Measurements from ENCODE around the gene BCAN. TPM values are rescaled to one million over a fixed set of nuclear protein-coding genes. Genes with fewer than 3 reads are reported as not detected.
A peak's percentile ranks its signal among the peaks of the same experiment; 100 is the strongest.

Gene BCAN
- polyA plus RNA-seq, 4 donors = 0.36 to 1.9 TPM; not detected in 2

DNA sequence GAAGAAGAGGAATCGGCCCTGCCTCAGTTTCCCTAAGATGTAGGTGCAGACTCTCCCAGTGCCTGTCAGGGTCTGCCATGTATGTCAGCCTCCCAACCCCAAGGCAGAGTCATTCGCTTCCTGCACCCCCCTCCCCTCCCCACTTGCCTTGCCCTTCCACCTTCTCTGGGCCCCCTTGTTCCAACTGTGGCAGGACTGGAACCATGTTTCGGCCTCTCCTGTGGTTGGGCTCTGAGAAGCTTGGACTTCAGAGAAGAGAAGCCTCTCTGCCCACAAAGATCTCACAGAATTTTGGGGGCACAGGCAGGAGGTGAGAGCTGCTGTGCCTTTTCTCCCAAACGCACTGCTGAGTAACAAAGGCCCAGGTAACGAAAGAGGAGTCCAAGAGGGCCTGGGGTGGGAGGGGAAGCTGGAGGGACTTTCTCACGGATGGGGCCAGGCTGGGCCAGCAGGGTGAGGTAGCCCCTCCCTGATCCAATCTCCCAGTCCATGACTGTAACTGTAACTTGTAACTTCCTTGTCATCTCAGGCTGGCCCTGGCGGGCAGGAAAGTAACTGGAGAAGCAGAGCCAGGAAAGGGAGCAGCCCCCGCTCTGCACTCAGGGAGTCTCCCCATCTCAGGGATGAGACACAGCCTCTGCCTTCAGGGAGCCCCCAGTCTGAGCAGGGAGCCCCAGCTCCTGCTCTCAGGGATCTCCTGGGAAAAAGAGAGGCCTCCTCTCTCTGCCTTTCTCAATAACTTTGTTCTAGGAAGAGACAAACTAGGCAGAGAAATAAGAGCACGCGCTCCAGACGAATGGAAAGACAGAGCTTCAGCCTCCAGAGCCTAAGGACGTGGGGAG, 52.2 kb downstream of the BCAN start:
- FAIRE-seq = no peak
- Histone ChIP-seq H3K27me3 (ENCODE audit: control insufficient read depth in 3 of 3, insufficient read depth in 3 of 3, low read length in 3 of 3) (peaks cover 0 to 8% (median 3%) of the 10 kb centered on the region in 3 donors), H3K9me3 (ENCODE audit: control insufficient read depth in 2 of 2, insufficient read depth in 1 of 2, low read depth in 1 of 2, low read length in 1 of 2) (no peaks in the 10 kb centered on the region), H3K4me3 (ENCODE audit: low read depth in 1 of 3, low read length in 3 of 3) (no peak overlapping the region), H3K36me3 (ENCODE audit: control insufficient read depth in 3 of 3, insufficient read depth in 2 of 3, low read depth in 1 of 3, low read length in 3 of 3) (no peaks in the 10 kb centered on the region), H3K27ac (ENCODE audit: low read depth in 1 of 3, low read length in 2 of 3) (peak overlapping the region in 1 of 3 donors; percentile 39), H3K4me1 (ENCODE audit: control insufficient read depth in 3 of 3, insufficient read depth in 2 of 3, low read depth in 1 of 3, low read length in 2 of 3) (peaks cover 3 to 53% (median 4%) of the 10 kb centered on the region in 3 donors)
- DNase-seq = peak; percentile 59 to 70
- WGBS, 3 donors = 33 to 67% (median 50%) methylated on average over 12 of the region's 12 CpGs

DNA sequence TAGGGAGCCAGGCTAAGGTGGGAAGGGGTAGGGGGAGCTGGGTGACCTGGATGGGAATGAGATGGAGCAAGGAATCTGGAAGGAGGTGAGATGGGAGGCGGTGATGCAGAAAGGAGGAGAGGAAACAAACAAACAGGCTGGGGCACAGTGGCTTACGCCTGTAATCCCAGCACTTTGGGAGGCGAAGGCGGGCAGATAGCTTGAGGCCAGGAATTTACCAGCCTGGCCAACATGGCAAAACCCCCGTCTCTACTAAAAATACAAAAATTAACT, 52.7 kb downstream of the BCAN start:
- DNase-seq (no peak), FAIRE-seq (no peak)
- no peak overlapping the region for H3K4me3 ChIP-seq (ENCODE audit: low read depth in 1 of 3, low read length in 3 of 3)
- H3K36me3 ChIP-seq (ENCODE audit: control insufficient read depth in 3 of 3, insufficient read depth in 2 of 3, low read depth in 1 of 3, low read length in 3 of 3) = peaks cover 0 to 2% (median 0%) of the 10 kb centered on the region in 3 donors
- H3K27me3 ChIP-seq (ENCODE audit: control insufficient read depth in 3 of 3, insufficient read depth in 3 of 3, low read length in 3 of 3) = peaks cover 0 to 8% (median 3%) of the 10 kb centered on the region in 3 donors
- H3K4me1 ChIP-seq (ENCODE audit: control insufficient read depth in 3 of 3, insufficient read depth in 2 of 3, low read depth in 1 of 3, low read length in 2 of 3) = peaks cover 3 to 48% (median 4%) of the 10 kb centered on the region in 3 donors
- WGBS, 3 donors = 84 to 89% (median 85%) methylated on average over 5 of the region's 5 CpGs
- H3K27ac ChIP-seq (ENCODE audit: low read depth in 1 of 3, low read length in 2 of 3) = peak overlapping the region in 1 of 3 donors; percentile 39
- no peaks in the 10 kb centered on the region for H3K9me3 ChIP-seq (ENCODE audit: control insufficient read depth in 2 of 2, insufficient read depth in 1 of 2, low read depth in 1 of 2, low read length in 1 of 2)

DNA sequence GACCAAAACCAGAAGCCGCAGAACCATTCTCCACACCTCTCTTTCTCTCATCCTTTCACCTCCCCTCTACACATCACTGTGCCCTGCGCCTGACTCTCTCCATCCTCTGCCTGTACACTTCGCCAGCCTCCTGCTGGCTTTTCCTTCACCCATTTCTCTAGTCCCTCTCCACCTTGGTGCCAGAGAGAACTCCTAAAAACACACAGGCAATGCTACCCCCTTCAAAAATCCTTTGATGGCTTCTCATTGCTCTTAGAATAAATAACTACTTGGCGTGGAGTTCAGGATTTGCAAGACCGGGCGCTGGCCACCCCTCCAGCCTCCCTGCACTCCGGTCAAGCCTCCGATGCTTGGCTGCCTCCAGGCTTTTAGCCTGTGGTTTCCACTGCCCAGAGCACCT, 54.8 kb downstream of the BCAN start:
- Histone ChIP-seq H3K27me3 (ENCODE audit: control insufficient read depth in 3 of 3, insufficient read depth in 3 of 3, low read length in 3 of 3) (peaks cover 0 to 6% (median 3%) of the 10 kb centered on the region in 3 donors), H3K4me3 (ENCODE audit: low read depth in 1 of 3, low read length in 3 of 3) (no peak overlapping the region), H3K27ac (ENCODE audit: low read depth in 1 of 3, low read length in 2 of 3) (no peak overlapping the region), H3K4me1 (ENCODE audit: control insufficient read depth in 3 of 3, insufficient read depth in 2 of 3, low read depth in 1 of 3, low read length in 2 of 3) (peaks cover 3 to 27% (median 4%) of the 10 kb centered on the region in 3 donors), H3K9me3 (ENCODE audit: control insufficient read depth in 2 of 2, insufficient read depth in 1 of 2, low read depth in 1 of 2, low read length in 1 of 2) (no peaks in the 10 kb centered on the region), H3K36me3 (ENCODE audit: control insufficient read depth in 3 of 3, insufficient read depth in 2 of 3, low read depth in 1 of 3, low read length in 3 of 3) (peaks cover 0 to 14% (median 0%) of the 10 kb centered on the region in 3 donors)
- FAIRE-seq = no peak
- DNase-seq = no peak
- WGBS, 3 donors = 93 to 95% (median 93%) methylated on average over 8 of the region's 8 CpGs

DNA sequence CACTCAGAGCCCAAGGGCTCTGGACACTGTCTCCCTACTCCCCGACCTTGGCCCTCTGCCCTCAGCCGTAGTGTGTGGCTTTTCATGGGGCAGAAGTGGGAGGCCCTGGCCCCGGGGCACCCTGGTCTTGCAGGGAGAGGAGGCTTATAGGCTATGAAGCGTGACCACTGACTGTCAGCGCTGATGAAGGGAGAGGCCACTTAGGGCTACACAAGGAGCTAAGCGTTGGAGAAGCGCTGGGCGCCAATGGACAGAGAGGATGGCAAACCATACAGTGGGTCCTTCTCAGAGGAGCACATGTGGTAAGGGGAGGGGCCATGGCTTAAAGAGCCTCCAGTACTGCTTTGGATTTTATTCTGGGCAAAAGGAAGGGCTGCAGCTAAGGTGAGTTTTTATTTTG, 55.6 kb downstream of the BCAN start:
- no peak overlapping the region for H3K27ac ChIP-seq (ENCODE audit: low read depth in 1 of 3, low read length in 2 of 3)
- 81 to 86% (median 86%) methylated on average over 8 of the region's 8 CpGs for WGBS, 3 donors
- peaks cover 0 to 14% (median 0%) of the 10 kb centered on the region in 3 donors for H3K36me3 ChIP-seq (ENCODE audit: control insufficient read depth in 3 of 3, insufficient read depth in 2 of 3, low read depth in 1 of 3, low read length in 3 of 3)
- DNase-seq (no peak), FAIRE-seq (no peak)
- H3K9me3 ChIP-seq (ENCODE audit: control insufficient read depth in 2 of 2, insufficient read depth in 1 of 2, low read depth in 1 of 2, low read length in 1 of 2) = no peaks in the 10 kb centered on the region
- H3K4me3 ChIP-seq (ENCODE audit: low read depth in 1 of 3, low read length in 3 of 3) = no peak overlapping the region
- H3K27me3 ChIP-seq (ENCODE audit: control insufficient read depth in 3 of 3, insufficient read depth in 3 of 3, low read length in 3 of 3) = peaks cover 0 to 3% (median 0%) of the 10 kb centered on the region in 3 donors
- H3K4me1 ChIP-seq (ENCODE audit: control insufficient read depth in 3 of 3, insufficient read depth in 2 of 3, low read depth in 1 of 3, low read length in 2 of 3) = peaks cover 3 to 20% (median 4%) of the 10 kb centered on the region in 3 donors

DNA sequence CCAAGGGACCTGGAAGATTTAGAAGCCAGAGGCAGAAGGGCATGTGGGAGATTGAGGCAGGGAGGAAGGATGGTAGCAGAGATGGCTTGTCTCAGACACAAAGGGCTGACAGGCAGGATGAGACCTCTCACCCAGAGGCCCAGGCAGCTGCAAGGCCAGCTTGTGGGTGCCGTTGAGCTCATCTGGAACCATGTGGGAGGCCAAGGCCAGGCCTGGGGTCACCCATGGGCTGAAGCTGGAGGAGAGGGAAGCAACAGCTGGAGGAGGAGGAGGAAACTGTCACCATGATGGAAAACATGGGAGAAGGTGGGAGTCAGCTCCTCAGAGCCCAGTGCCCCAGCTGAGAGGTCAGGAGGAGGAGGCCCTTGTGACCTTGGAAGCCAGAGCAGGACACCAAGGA, 57.1 kb downstream of the BCAN start:
- Histone ChIP-seq H3K4me3 (ENCODE audit: low read depth in 1 of 3, low read length in 3 of 3) (no peak overlapping the region), H3K4me1 (ENCODE audit: control insufficient read depth in 3 of 3, insufficient read depth in 2 of 3, low read depth in 1 of 3, low read length in 2 of 3) (peaks cover 0 to 4% (median 0%) of the 10 kb centered on the region in 3 donors), H3K27me3 (ENCODE audit: control insufficient read depth in 3 of 3, insufficient read depth in 3 of 3, low read length in 3 of 3) (peaks cover 0 to 9% (median 3%) of the 10 kb centered on the region in 3 donors), H3K36me3 (ENCODE audit: control insufficient read depth in 3 of 3, insufficient read depth in 2 of 3, low read depth in 1 of 3, low read length in 3 of 3) (peaks cover 0 to 14% (median 0%) of the 10 kb centered on the region in 3 donors), H3K27ac (ENCODE audit: low read depth in 1 of 3, low read length in 2 of 3) (no peak overlapping the region), H3K9me3 (ENCODE audit: control insufficient read depth in 2 of 2, insufficient read depth in 1 of 2, low read depth in 1 of 2, low read length in 1 of 2) (no peaks in the 10 kb centered on the region)
- DNase-seq = no peak
- no peak for FAIRE-seq
- WGBS, 3 donors = 71 to 100% (median 79%) methylated on average over 1 of the region's 1 CpG

DNA sequence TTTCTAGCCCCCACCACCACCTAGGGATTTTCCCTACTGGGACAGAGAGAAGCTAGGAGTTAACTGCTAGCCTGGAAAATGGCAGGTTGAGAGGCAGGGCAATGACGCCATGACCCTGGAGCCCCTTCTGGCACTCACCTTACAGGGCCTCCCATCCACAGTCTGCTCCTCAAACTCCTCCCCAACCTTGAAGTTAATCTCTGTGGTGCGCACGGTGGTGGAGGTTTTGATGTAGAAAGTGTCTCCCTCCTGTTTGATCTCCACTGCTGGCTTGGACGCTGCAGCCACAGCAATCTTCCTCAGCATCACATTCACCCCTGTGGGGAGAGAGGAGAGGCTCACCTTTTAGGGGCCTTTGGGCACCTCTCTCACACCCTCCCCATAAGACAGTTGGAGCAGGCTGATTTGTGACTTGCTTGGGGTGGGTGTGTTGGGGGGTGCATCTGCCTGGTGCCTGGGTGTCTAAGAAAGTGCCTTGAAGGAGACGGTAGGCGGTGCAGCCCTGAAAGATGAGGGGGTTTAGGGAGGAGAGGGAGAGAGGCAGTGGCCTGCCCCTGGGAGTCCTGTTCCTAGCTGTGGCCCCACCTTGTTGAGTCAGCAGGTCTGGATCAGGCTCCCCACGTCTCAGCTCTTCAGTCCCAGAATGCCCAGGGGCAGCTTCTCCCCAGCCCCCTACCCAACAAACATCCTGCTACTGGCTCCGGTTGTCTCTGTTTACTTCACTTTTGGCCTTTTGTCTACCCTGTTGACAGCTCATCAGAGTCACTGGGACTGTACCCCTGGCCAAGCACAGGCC, 59.0 kb downstream of the BCAN start:
- 68 to 80% (median 75%) methylated on average over 7 to 8 of the region's 8 CpGs for WGBS, 3 donors
- H3K4me1 ChIP-seq (ENCODE audit: control insufficient read depth in 3 of 3, insufficient read depth in 2 of 3, low read depth in 1 of 3, low read length in 2 of 3) = peaks cover 6 to 19% (median 12%) of the 10 kb centered on the region in 3 donors
- FAIRE-seq (no peak), DNase-seq (no peak)
- no peaks in the 10 kb centered on the region for H3K9me3 ChIP-seq (ENCODE audit: control insufficient read depth in 2 of 2, insufficient read depth in 1 of 2, low read depth in 1 of 2, low read length in 1 of 2)
- H3K27me3 ChIP-seq (ENCODE audit: control insufficient read depth in 3 of 3, insufficient read depth in 3 of 3, low read length in 3 of 3) = peaks cover 2 to 28% (median 6%) of the 10 kb centered on the region in 3 donors
- no peak overlapping the region for H3K4me3 ChIP-seq (ENCODE audit: low read depth in 1 of 3, low read length in 3 of 3)
- H3K36me3 ChIP-seq (ENCODE audit: control insufficient read depth in 3 of 3, insufficient read depth in 2 of 3, low read depth in 1 of 3, low read length in 3 of 3) = peaks cover 0 to 14% (median 0%) of the 10 kb centered on the region in 3 donors
- H3K27ac ChIP-seq (ENCODE audit: low read depth in 1 of 3, low read length in 2 of 3) = no peak overlapping the region

DNA sequence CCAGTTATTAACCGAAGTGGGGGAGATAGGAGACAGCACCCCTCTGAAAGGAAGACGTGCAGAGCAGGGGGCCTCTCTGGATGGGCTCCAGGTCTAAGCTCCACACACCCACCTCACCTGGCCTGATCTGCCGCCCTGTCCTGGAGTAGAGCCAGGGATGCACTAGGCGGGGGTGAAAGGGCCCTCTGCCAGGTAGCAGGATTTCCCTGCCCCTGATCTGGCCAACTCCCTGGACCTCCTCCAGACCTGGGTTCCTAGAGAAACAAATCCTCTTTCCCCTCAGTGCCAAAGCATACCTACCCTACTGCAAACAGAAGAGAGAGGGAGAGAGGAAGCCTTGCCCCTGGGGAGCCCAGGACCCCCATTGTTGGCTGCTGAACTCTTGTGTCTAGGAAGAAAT, 61.4 kb downstream of the BCAN start:
- H3K4me1 ChIP-seq (ENCODE audit: control insufficient read depth in 3 of 3, insufficient read depth in 2 of 3, low read depth in 1 of 3, low read length in 2 of 3) = peaks cover 8 to 40% (median 12%) of the 10 kb centered on the region in 3 donors
- H3K27me3 ChIP-seq (ENCODE audit: control insufficient read depth in 3 of 3, insufficient read depth in 3 of 3, low read length in 3 of 3) = peaks cover 2 to 32% (median 6%) of the 10 kb centered on the region in 3 donors
- H3K4me3 ChIP-seq (ENCODE audit: low read depth in 1 of 3, low read length in 3 of 3) = no peak overlapping the region
- H3K9me3 ChIP-seq (ENCODE audit: control insufficient read depth in 2 of 2, insufficient read depth in 1 of 2, low read depth in 1 of 2, low read length in 1 of 2) = no peaks in the 10 kb centered on the region
- no peak for FAIRE-seq
- H3K27ac ChIP-seq (ENCODE audit: low read depth in 1 of 3, low read length in 2 of 3) = no peak overlapping the region
- peaks cover 0 to 14% (median 0%) of the 10 kb centered on the region in 3 donors for H3K36me3 ChIP-seq (ENCODE audit: control insufficient read depth in 3 of 3, insufficient read depth in 2 of 3, low read depth in 1 of 3, low read length in 3 of 3)
- DNase-seq = no peak
- 25 to 64% (median 47%) methylated on average over 4 of the region's 4 CpGs for WGBS, 3 donors

DNA sequence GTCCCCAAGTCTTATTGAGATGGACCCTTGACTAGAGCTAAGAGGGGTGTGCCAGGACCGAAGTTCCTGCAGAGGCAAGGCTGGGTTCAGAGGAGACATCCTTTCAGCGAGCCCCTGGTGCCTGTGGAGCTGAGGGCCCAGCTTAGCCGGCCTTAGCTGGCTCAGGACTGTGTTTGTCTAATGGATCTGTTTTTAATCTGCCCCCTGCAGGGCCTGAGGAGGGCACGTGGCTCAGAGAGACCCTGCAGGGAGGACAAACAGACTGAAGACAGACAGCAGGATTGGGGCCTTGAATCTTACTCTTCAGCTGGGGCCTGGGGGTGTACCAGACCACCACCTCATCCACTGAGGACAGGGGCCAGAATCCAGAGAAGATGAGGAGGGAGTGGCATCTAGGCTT, 61.8 kb downstream of the BCAN start:
- DNase-seq = no peak
- H3K27me3 ChIP-seq (ENCODE audit: control insufficient read depth in 3 of 3, insufficient read depth in 3 of 3, low read length in 3 of 3) = peaks cover 2 to 32% (median 6%) of the 10 kb centered on the region in 3 donors

More for the DNA sequence above, 61.8 kb downstream of the BCAN start:
- Histone ChIP-seq H3K4me3 (ENCODE audit: low read depth in 1 of 3, low read length in 3 of 3) (peak overlapping the region in 1 of 3 donors; percentile 47), H3K27ac (ENCODE audit: low read depth in 1 of 3, low read length in 2 of 3) (no peak overlapping the region), H3K9me3 (ENCODE audit: control insufficient read depth in 2 of 2, insufficient read depth in 1 of 2, low read depth in 1 of 2, low read length in 1 of 2) (no peaks in the 10 kb centered on the region), H3K4me1 (ENCODE audit: control insufficient read depth in 3 of 3, insufficient read depth in 2 of 3, low read depth in 1 of 3, low read length in 2 of 3) (peaks cover 8 to 42% (median 12%) of the 10 kb centered on the region in 3 donors), H3K36me3 (ENCODE audit: control insufficient read depth in 3 of 3, insufficient read depth in 2 of 3, low read depth in 1 of 3, low read length in 3 of 3) (peaks cover 0 to 14% (median 0%) of the 10 kb centered on the region in 3 donors)
- no peak for FAIRE-seq
- WGBS, 3 donors = 37 to 50% (median 38%) methylated on average over 4 of the region's 4 CpGs

Data from small intestine (tissue), 7 donors.